GM21390 (cell line): ENCODE measurements around the gene OR13C4.
"Not testable (repeated sequence)": the region's sequence is repeated elsewhere in the genome, so short reads cannot be mapped to it uniquely, and the experiment has no call there.

Experiments
- ATAC-seq: cut with Tn5 transposase; IDR thresholded peaks from one replicate; pipeline ENCODE4 v1.9.1; 2021; ENCODE audit not compliant: unreplicated experiment

Gene OR13C4

GRCh38 chr9:104527109-104527508, at the start of gene OR13C4:
Gene OR13C4, minus strand, starts transcription at chr9:104527209. Its CDS starts 0 bp downstream, at chr9:104527209.
- no peak for ATAC-seq

GRCh38 chr9:104575456-104575855, 48.4 kb upstream of the OR13C4 start:
- ATAC-seq: no peak

GRCh38 chr9:104572612-104573011, 45.6 kb upstream of the OR13C4 start:
- ATAC-seq: no peak

GRCh38 chr9:104568868-104569267, 41.9 kb upstream of the OR13C4 start, which contains the start of gene OR13C8:
Gene OR13C8, plus strand, starts transcription at chr9:104569168. Its CDS starts 0 bp downstream, at chr9:104569168.
- ATAC-seq: no peak

GRCh38 chr9:104564358-104564757, 37.3 kb upstream of the OR13C4 start:
- ATAC-seq: no peak

GRCh38 chr9:104556830-104557634, 30.0 kb upstream of the OR13C4 start:
- ATAC-seq: no peak

GRCh38 chr9:104555521-104555920, 28.5 kb upstream of the OR13C4 start:
- no peak for ATAC-seq

- ATAC-seq: no peak
Observed at GRCh38 chr9:104553261-104553660, 26.3 kb upstream of the OR13C4 start.

- no peak for ATAC-seq
Observed at GRCh38 chr9:104544644-104545043, 17.6 kb upstream of the OR13C4 start.

- ATAC-seq: no peak
Observed at GRCh38 chr9:104539275-104539674, 12.3 kb upstream of the OR13C4 start.

- ATAC-seq: no peak
Observed at GRCh38 chr9:104536756-104537155, 9.7 kb upstream of the OR13C4 start, which contains the start of gene OR13C3. Gene OR13C3, minus strand, starts transcription at chr9:104536856. Its CDS starts 133 bp downstream, at chr9:104536723.

GRCh38 chr9:104520241-104520640, 6.8 kb downstream of the OR13C4 start:
- ATAC-seq: not testable (repeated sequence)

GRCh38 chr9:104514901-104515300, 12.1 kb downstream of the OR13C4 start:
- no peak for ATAC-seq

- no peak for ATAC-seq
Observed at GRCh38 chr9:104506565-104506964, 20.4 kb downstream of the OR13C4 start.

GRCh38 chr9:104503963-104504362, 23.0 kb downstream of the OR13C4 start, which contains the start of gene OR13F1:
Gene OR13F1, plus strand, starts transcription at chr9:104504263. Its CDS starts 0 bp downstream, at chr9:104504263.
- ATAC-seq: no peak

GRCh38 chr9:104503440-104503839, 23.6 kb downstream of the OR13C4 start:
- no peak for ATAC-seq

GRCh38 chr9:104494808-104495207, 32.2 kb downstream of the OR13C4 start:
- no peak for ATAC-seq

- no peak for ATAC-seq
Observed at GRCh38 chr9:104485014-104485413, 42.0 kb downstream of the OR13C4 start.

GRCh38 chr9:104482921-104483570, 44.0 kb downstream of the OR13C4 start:
- ATAC-seq: no peak
